Measurements from ENCODE around the gene SCGB1D1.
"Not testable (repeated sequence)": the region's sequence is repeated elsewhere in the genome, so short reads cannot be mapped to it uniquely, and the experiment has no call there.

Gene SCGB1D1

DNA sequence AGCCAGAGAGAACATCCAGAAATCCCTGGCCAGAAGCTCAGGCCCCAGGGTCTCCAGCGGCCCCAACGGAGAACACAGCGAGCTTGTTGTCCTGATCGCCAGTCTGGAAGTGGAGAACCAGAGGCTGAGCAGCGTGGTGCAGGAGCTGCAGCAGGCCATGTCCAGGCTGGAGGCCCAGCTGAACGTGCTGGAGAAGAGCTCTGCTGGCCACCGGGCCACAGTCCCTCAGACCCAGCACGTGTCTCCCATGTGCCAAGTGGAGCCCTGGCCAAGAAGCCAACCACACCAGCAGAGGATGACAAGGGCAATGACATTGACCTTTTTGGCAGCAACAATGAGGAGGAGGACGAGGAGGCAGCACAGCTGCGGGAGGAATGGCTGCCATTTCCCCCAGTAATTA lies 20.6 kb upstream of the SCGB1D1 start:
- DNase-seq: no peak

DNA sequence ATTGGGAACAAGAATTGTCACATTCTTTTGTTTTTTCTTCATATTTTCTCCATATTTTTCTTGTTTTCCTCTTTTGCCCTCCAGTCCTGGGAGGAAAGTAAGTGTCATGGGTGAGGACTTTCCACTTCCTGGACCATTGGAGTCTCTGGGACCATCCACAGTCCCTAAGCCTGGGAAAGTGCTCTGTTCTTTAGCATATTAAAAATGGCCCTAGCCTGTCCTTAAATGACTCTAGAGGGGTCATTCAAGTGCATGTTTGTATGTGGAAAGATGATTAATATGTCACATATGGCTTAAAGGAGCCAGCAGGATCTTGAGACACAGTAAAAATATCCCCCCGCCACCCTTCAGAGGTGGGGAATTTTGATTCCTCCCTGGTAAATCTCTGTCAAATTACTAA lies 20.1 kb upstream of the SCGB1D1 start:
- no peak for DNase-seq

DNA sequence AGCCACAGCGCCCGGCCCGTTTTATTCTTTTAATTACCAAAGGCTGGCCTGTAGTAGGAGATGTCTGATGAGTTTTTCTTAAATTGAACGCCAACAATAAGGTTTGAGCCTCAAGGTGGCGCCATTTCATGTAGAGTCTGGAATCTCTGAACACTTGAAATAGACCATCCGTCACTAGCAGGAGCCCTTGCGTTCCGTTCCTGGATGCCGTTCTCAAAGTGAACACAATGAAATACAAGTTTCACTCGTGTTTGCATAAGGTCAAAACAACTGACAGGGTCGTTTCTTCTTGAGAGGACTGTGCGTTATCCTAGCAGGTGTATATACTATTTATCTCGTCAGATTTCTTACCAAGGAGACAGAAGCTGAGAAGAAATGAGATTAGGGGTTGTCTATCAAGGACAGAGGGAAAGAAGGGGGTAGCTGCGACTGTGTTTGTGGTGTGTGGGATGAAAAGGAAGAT lies 18.7 kb upstream of the SCGB1D1 start:
- DNase-seq: peak; percentile 74

DNA sequence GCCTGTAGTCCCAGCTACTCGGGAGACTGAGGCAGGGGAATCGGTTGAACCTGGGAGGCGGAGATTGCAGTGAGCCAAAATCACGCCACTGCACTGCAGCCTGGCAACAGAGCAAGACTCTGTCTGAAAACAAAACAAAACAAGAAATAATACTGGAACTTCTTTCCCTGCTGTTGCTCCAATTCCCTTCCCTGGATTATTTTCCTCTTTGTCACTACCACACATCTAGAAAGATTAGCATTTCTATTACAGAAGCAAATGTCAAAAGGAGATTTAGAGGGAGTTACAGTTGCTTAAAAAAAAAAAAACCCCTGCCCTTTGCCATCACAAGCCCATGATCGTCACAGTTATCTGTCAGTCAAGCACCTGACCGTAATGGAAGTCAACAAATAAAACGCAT lies 17.7 kb upstream of the SCGB1D1 start:
- DNase-seq: no peak

DNA sequence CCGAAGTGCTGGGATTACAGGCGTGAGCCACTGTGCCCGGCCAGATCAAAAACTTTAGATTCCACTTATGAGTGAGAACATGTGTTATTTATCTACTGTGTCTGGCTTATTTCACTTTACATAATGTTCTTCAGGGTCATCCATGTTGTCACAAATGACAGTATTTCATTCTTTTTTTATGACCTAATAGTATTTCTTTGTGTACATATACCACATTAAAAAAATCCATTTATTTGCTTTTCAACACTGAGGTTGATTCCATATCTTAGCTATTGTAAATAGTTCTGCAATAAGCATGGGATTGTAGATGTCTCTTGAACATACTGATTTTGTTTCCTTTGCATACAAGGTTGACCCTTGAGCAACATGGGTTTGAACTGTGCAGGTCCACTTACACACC lies 13.2 kb upstream of the SCGB1D1 start:
- no peak for DNase-seq

DNA sequence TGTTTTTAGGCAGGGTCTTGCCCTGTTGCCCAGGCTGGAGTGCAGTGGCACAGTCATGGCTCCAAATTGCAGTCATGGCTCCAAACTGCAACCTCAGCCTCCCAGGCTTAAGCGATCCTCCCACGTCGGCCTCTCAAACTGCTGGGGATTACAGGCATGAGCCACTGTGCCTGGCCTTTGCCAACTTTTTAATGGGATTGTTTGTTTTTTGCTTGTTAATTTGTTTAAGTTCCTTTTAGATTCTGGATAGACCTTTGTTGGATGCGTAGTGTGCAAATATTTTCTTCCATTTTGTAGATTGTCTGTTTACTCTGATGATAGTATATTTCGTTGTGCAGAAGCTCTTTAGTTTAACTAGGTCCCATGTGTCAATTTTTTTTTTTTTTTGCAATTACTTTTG lies 10.0 kb upstream of the SCGB1D1 start:
- no peak for DNase-seq

DNA sequence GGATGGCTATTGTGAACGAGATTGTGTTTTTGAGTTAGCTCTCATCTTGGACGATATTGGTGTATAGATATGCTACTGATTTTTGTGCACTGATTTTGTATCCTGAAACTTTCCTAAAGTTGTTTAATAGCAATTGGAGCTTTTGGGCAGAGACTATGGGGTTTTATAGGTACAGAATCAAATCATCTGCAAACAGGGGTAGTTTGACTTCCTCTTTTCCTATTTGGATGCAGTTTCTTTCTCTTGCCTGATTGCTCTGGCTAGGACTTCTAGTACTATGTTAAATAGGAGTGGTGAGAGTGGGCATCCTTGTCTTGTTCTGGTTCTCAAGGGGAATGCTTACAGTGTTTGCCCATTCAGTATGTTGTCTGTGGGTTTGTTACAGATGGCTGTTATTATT lies 8.9 kb upstream of the SCGB1D1 start:
- no peak for DNase-seq

DNA sequence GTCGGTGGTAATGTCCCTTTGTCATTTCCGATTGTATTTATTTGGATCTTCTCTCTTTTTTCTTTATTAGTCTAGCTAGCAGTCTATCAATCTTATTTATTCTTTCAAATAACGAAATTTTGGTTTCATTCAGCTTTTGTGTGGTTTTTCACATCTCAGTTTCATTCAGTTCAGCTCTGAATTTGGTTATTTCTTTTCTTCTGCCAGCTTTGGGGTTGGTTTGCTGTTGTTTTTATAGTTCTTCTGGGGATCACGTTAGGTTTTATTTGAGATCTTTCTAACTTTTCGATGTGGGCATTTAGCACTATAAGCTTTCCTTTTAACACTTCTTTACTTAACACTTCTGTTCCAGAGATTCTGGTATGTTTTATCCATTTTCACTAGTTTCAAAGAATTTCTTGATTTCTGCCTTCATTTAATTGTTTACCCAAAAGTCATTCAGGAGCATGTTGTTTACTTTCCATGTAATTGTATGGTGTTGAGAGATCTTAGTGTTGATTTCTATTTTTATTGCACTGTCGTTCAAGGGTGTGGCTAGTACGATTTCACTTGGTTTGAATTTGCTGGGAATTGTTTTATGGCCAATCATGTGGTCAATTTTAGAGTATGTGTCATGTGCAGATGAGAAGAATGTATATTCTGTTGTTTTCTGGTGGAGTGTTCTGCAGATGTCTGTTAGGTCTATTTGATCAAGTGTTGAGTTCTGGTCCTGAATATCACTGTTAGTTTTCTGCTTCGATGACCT lies 7.7 kb upstream of the SCGB1D1 start:
- DNase-seq: no peak

DNA sequence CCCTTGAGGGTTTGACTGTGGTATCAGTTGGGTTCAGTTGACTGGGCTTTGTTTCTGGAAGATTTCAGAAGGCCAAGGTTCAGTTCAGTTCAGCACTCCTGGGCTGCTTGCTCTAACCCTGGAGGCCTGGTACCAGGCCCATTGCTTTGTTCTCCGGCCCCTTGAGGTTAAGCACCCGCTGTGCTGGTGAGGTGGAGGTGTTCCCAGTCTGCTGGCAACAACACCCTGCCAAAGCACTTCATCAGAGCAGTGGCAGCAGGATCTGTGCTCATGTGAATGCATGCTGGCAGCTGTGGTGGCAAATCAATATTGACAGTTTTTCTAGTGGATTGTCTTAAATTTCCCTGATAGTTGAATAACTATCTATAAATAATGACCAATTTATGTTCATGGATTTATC lies 3.8 kb upstream of the SCGB1D1 start:
- DNase-seq: no peak

DNA sequence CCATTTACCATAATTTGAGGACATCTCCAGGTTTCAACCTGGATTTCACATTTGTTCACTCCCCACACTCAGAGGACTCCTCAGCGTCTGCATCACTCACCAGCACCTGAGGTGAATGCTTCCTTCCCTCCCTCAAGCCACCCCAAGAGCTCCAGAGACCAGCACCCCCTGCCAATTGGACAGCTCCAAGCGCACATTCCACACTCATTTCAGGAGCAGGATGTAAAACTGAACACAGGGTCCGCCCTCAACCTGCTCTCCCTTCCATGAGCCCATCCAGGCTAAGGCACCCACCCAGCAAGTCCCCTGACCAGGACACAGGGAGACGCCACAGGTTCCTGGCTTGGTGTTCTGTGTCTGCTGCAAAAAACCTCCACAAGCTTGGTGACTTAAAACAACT lies 3.9 kb downstream of the SCGB1D1 start:
- DNase-seq: no peak

DNA sequence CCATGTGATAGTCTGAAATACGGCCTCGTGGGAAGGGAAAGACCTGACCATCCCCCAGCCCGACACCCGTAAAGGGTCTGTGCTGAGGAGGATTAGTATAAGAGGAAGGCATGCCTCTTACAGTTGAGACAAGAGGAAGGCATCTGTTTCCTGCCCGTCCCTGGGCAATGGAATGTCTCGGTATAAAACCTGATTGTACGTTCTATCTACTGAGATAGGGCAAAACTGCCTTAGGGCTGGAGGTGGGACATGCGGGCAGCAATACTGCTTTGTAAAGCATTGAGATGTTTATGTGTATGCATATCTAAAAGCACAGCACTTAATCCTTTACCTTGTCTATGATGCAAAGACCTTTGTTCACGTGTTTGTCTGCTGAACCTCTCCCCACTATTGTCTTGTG lies 5.0 kb downstream of the SCGB1D1 start:
- not testable (repeated sequence) for DNase-seq

DNA sequence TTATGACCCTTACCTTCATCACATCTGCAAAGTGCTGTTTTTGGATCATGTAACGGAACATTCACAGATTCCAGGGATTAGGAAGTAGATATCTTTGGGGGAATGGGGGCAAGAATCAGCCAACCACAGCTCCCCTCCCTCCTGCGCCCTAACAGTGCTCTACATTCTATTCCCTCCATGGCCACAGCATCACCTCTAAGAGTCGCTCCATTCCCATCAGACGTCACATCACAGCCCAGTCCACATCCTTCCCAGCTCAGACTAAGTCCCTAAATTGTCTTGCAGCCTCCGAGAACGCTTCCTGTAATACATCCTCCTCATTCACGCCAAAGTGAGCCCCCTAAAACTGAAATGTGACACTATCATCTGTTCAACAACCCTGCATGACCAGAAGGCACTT lies 5.9 kb downstream of the SCGB1D1 start:
- no peak for DNase-seq

DNA sequence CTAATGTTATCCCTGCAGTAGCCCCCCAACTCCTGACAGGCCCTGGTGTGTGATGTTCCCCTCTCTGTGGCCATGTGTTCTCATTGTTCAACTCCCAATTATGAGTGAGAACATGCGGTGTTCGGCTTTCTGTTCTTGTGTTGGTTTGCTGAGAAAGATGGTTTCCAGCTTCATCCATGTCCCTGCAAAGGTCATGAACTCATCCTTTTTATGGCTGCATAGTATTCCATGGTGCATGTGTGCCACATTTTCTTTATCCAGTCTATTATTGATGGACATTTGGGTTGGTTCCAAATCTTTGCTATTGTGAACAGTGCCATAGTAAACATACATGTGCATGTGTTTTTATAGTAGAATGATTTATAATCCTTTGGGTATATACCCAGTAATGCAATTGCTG lies 7.4 kb downstream of the SCGB1D1 start:
- DNase-seq: not testable (repeated sequence)

DNA sequence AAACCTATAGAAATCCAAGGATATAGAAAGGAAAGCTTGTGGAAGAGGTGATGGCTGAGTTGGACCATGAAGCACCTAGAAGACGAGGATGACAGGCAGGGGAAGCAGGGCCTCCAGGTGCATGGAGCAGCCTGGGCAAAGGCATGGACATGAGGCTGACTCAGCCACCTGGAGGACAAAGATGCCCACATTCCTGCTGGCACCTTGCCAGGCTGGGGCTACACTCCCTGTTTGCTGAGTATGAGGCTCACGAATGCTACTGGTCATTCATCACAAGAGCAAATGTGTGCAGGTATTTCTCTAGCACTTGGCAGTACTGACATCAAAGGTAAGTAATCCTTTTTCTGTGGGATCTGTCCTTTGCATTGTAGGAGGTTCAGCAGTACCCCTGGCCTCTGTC lies 11.4 kb downstream of the SCGB1D1 start:
- no peak for DNase-seq

DNA sequence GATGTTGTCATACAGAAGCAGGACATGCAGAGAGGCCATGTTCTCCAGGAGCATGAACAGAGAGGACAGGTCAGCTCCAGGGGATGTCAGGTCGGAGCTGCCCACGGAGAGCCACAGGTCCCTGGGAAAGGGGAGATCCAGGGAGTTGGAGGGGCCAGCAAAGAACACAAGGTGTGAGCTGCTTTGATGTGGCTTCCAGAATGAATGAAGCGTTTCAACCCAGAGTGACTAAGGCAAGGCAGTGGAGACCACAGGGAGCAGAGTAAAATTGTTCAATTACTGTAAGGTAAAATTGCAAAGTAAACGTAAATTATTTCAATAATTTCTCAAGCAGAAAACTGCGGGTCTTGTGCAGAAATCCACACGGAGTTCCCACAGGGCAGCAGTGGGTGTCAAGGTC lies 12.9 kb downstream of the SCGB1D1 start:
- no peak for DNase-seq

DNA sequence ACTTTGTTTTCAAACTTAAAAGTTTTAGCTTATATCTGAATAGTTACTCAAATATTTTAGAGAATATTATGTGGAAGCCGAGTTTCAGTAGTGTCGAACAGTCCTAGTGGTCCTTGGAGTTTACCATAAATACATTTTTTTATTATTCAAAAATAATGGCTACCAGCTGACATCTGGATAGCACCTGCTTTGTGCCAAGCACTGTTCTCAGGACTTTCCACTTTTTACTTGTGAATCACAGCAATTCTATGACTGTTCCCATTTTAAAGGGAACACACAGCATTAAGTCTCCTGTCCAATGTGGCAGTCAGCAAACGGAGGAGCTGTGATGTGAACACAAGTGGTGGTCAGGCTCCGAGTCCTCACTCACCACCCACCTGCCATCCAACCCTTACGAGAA lies 14.4 kb downstream of the SCGB1D1 start:
- no peak for DNase-seq

DNA sequence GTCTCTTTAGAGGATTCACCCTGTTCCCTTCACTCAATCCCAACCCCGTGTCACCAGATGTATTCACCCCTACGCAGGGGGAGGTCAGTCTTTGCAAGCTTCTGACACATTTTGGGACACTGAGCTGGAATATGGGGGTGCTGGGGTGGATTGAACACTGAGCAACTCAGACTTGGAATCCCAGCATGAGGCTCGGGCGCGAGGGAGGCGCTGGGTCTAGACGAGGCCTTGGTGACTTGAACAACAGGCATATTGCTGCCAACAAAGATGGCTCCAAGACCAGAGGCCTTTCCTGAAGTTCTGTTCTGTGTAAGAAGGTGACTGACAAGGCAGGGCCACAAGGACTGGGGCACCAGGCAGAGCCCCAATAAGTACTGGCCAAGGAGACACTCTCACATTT lies 15.4 kb downstream of the SCGB1D1 start:
- DNase-seq: no peak

DNA sequence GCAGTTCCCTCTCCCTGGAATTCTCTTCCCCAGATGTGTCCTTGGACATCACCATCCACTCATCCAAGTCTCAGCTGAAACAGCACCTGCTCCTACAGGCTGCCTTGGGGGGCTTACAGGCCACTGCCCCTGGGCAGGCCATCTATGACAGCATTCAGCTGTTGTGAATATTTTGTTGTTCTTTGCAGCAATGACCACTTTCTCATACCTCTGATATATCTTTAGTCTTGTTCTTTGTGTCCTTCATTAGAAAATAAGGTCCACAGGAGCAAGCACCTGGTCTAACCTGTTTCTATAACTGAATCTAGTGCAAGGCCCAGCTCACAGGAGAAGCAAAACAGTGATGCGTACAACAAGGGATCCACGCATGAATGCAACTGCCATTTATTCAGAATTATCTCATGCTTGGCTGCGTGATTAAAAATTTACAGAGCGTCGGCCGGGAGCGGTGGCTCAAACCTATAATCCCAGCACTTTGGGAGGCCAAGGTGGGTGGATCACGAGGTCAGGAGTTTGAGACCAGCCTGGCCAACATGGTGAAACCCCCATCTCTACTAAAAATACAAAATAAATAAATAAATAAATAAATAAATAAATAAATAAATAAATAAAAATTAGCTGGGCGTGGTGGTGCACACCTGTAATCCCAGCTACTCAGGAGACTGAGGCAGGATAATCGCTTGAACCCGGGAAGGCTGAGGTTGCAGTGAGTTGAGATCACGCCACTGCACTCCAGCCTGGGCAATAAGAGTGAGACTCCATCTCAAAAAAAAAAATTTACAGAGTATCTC lies 16.5 kb downstream of the SCGB1D1 start:
- not testable (repeated sequence) for DNase-seq

DNA sequence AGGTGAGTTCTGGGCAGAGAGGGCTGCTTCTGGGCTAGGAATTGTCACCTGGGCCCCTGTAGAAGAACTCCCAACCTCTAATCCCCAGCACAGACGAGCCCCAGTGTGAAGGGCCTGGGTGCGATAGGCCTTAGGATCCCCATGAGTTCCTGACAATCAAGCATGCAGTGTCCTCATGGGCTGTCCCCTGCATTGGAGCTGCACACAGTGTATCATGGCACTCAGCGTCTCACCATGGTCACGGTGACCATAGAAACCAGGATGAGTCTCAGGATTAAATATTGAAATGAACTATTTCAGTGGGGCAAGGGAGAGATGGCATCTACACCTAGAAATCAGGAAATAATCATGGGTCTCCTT lies 18.7 kb downstream of the SCGB1D1 start:
- DNase-seq: no peak

DNA sequence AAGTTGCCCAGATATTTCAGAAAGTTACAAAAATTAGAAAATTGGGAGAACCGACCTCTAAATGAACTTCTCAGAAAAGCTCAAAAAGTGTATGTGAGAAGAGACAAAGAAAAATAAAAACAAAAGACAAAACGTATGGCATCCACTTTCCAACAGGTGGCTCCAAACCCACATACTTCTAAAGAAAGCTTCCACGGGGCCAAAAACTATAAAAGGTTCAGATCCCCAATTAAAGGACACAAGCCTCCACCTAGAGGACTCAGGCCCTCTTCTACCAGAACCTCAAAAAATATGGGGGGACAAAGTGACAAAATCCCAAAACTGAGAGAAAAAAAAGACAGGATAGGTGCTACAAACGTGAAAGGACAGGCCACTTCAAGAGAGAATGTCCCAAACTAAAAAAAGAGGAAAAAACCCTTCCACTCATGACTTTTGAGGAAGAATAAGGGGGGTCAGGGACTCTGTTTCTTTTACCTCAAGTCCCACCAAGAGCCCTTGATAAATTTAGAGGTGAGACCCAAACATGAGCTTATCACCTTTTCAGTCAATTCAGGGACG lies 27.3 kb downstream of the SCGB1D1 start:
- DNase-seq: peak; percentile 2

DNA sequence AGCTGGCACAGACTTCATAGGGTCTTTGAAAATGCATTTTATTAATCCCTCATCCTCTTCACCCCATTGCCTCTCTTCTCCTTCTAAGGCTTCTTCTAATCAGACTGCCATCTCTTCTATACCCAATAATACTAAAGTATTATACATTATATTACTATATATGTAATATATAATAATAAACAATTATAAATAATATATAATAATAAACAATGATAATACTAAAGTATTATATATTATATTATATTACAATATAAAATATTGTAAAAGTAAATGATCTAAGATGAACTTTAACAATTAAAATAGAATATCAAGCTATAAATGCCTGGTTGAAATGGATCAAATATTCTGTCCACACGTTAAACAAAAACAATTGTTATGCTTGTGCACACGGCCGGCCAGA lies 31.5 kb downstream of the SCGB1D1 start:
- DNase-seq: no peak

DNA sequence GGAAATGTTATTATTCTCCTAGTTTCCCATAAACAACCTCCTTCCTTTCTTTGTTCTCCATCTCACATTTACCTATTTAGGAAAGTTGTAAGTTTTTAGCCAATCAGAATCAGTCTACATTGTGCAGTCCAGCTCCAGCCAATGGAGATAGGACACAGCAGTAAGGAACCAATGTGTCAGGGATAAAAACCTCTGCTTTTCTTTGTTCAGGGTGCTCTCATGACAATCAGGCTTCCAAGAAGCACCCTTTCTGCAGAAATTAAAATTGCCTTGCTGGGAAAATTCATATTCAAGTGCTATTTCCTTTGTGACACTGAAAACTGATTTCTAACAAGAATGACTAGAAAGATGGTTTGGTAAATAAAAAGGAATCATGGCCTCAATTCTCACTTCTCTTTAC lies 33.1 kb downstream of the SCGB1D1 start:
- no peak for DNase-seq

DNA sequence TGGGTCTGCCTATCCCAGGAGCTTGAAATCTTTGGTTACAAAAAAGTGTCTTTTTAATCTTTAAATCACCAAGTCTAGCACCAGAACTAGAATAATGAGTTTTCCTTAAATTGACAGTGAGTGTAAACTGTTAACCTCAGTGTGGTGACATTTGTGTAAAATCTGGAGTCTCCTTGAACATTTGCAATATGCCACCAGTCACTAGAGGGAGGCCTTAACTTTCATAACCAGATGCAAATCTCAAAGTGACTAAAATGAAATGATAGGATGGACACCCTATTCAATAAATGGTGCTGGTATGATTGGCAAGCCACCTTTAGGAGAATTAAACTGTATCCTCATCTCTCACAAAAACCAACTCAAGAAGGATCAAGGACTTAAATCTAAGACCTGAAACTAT lies 43.7 kb downstream of the SCGB1D1 start:
- DNase-seq: no peak

DNA sequence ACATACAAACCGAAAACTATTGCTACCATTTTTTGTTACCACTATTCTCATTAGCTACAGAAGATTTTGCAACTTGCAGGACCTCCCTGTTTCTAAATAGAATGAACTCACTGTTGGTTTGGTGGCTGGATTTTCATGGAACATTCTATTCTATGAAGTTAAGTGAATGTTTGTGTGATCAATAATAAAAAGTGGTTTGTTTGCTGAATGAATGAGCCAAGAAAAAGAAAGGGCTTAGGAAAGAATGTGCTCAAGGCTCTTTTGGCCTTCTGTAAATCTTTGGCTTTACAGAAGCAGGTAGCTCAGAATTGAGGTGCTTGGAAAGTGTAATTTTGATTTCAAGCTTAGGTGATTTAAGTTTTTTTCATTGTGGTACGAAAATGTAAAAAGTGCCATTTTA lies 46.2 kb downstream of the SCGB1D1 start:
- no peak for DNase-seq
